Body of pancreas (tissue), 4 donors: ENCODE data around the gene RIPOR2. TPM values are rescaled to one million over a fixed set of nuclear protein-coding genes. Genes with fewer than 3 reads are reported as not detected.

ENCODE experiments used
- ATAC-seq: fragments of 150-250 bp; one replicate; pipeline ENCODE4 v1.9.1; 2016
- DNase-seq, 4 donors: peaks; one replicate each; pipeline ENCODE4 v3.0.0-alpha.2; 2019
- H3K27ac ChIP-seq, 4 donors: fragments of 200-600 bp; sonication (generic); 1 replicate in 3 of 4; 2 replicates in 1 of 4; pipeline versions ENCODE4 v1.5.1 to v1.6.1; 2016 to 2019; ENCODE audit warnings: mild to moderate bottlenecking in 1 of 4, mixed read lengths in 1 of 4, moderate library complexity in 1 of 4
- H3K27me3 ChIP-seq, 2 donors: fragments of 200-600 bp; sonication (generic); one replicate each; pipeline ENCODE4 v1.6.0; 2016; ENCODE audit warnings: mild to moderate bottlenecking in 1 of 2
- H3K36me3 ChIP-seq, 2 donors: fragments of 200-600 bp; sonication (generic); replicated peaks in 1 of 2; 2 replicates each; pipeline ENCODE4 v1.5.1; 2016; ENCODE audit warnings: low read depth in 2 of 2; ENCODE audit not compliant: insufficient read depth in 1 of 2
- H3K4me1 ChIP-seq: fragments of 200-600 bp; sonication (generic); one replicate; pipeline ENCODE4 v1.6.0; 2016
- H3K4me3 ChIP-seq, 2 donors: fragments of 200-600 bp; sonication (generic); 1 replicate in 1 of 2; 2 replicates in 1 of 2; pipeline ENCODE4 v1.5.1; 2016 to 2019
- H3K9me3 ChIP-seq, 3 donors: fragments of 200-600 bp; sonication (generic); 1 replicate in 2 of 3; 2 replicates in 1 of 3; pipeline ENCODE4 v1.5.1; 2016
- CTCF ChIP-seq, 7 experiments: fragments of 450-650 bp in 4 of 7; fragments of 200-600 bp in 3 of 7; sonication (generic) in 3 of 7; IDR thresholded peaks; one replicate each; pipeline ENCODE4 v1.5.1; 2016 to 2019; ENCODE audit warnings: antibody characterized with exemption in 7 of 7
- POLR2A ChIP-seq, 3 donors: fragments of 450-650 bp; IDR thresholded peaks; one replicate each; pipeline ENCODE4 v1.6.1; 2016; ENCODE audit warnings: antibody characterized with exemption in 3 of 3, mild to moderate bottlenecking in 2 of 3
- WGBS, 2 donors: methylation state at CpG; one replicate each; pipeline ENCODE4 v1.1.5; 2017; 5-methylcytosine and 5-hydroxymethylcytosine counted together
- intact Hi-C: fragments of 100-400 bp; cut with DNase I; formaldehyde crosslinking; loops from one replicate; pipeline ENCODE4 v1.15.1; 2023
- total RNA-seq, 2 donors: library from RNA; depleted of rRNA; stranded (reverse); fragments of >200 nt; gene quantifications; one replicate each; pipeline ENCODE4 v1.1.0, GENCODE V29; 2016

RIPOR2 gene
- total RNA-seq, 2 donors from 2014 or later, result 1.3 to 1.6 TPM

GRCh38 chr6:24931296-24931695 lies 4.5 kb downstream of the RIPOR2 start:
- intact Hi-C loops, result no loop called here
- Histone ChIP-seq H3K36me3 (no peaks in the 10 kb centered on the region), H3K4me1 (no peaks in the 10 kb centered on the region), H3K9me3 (no peaks in the 10 kb centered on the region), H3K27me3 (no peaks in the 10 kb centered on the region), H3K27ac (no peak overlapping the region), H3K4me3 (no peak overlapping the region)
- TF ChIP-seq POLR2A (IDR thresholded peaks at IDR 0.05) (no peak), CTCF (IDR thresholded peaks at IDR 0.05) (no peak)
- no peak for DNase-seq
- no peak for ATAC-seq

GRCh38 chr6:24930431-24930871 lies 5.3 kb downstream of the RIPOR2 start:
- no peaks in the 10 kb centered on the region for H3K36me3 ChIP-seq
- TF ChIP-seq POLR2A (IDR thresholded peaks at IDR 0.05), result no peak
- no peak for TF ChIP-seq CTCF (IDR thresholded peaks at IDR 0.05)
- H3K27ac ChIP-seq, result no peak overlapping the region
- 17 to 23% methylated on average over 2 of the region's 2 CpGs for WGBS, 2 donors
- no peaks in the 10 kb centered on the region for H3K9me3 ChIP-seq
- no peaks in the 10 kb centered on the region for H3K4me1 ChIP-seq
- H3K27me3 ChIP-seq, result no peaks in the 10 kb centered on the region
- no peak overlapping the region for H3K4me3 ChIP-seq
- DNase-seq, result no peak
- no peak for ATAC-seq
- intact Hi-C loops, result no loop called here

GRCh38 chr6:24929242-24929641 lies 6.5 kb downstream of the RIPOR2 start:
- no peaks in the 10 kb centered on the region for H3K27me3 ChIP-seq
- no peaks in the 10 kb centered on the region for H3K9me3 ChIP-seq
- H3K4me3 ChIP-seq, result no peak overlapping the region
- no peaks in the 10 kb centered on the region for H3K4me1 ChIP-seq
- DNase-seq (no peak), ATAC-seq (no peak)
- H3K36me3 ChIP-seq, result no peaks in the 10 kb centered on the region
- TF ChIP-seq CTCF (IDR thresholded peaks at IDR 0.05) (no peak), POLR2A (IDR thresholded peaks at IDR 0.05) (no peak)
- no peak overlapping the region for H3K27ac ChIP-seq
- intact Hi-C loops, result no loop called here
- WGBS, 2 donors, result 50 to 57% methylated on average over 1 of the region's 1 CpG

- intact Hi-C loops, result no loop called here
- H3K27me3 ChIP-seq, result no peaks in the 10 kb centered on the region
- DNase-seq (no peak), ATAC-seq (no peak)
- H3K36me3 ChIP-seq, result no peaks in the 10 kb centered on the region
- no peak overlapping the region for H3K4me3 ChIP-seq
- TF ChIP-seq POLR2A (IDR thresholded peaks at IDR 0.05), result no peak
- no peak for TF ChIP-seq CTCF (IDR thresholded peaks at IDR 0.05)
- H3K27ac ChIP-seq, result no peak overlapping the region
- H3K4me1 ChIP-seq, result no peaks in the 10 kb centered on the region
- H3K9me3 ChIP-seq, result no peaks in the 10 kb centered on the region
- WGBS, 2 donors, result 73% methylated on average over 6 of the region's 6 CpGs
Observed at GRCh38 chr6:24927985-24928745, 7.6 kb downstream of the RIPOR2 start.
